HepG2 (cell line): ENCODE data around the gene UBL4B. TPM values are rescaled to one million over a fixed set of nuclear protein-coding genes. Genes with fewer than 3 reads are reported as not detected.

Experiments
- ARNTL ChIP-seq: sonication (generic); formaldehyde crosslinking; IDR thresholded peaks from 2 replicates; pipeline ENCODE4 v1.4.0; 2020; ENCODE audit warnings: mild to moderate bottlenecking, missing genetic modification reagents
- MAFK ChIP-seq, 2 experiments: IDR thresholded peaks in 1 of 2; conservative IDR thresholded peaks in 1 of 2; 2 replicates each; pipeline ENCODE4 v1.6.1; 2011; ENCODE audit warnings: improper control_type of control experiment in 2 of 2, low read length in 2 of 2
- PAWR ChIP-seq: sonication (generic); formaldehyde crosslinking; IDR thresholded peaks from 2 replicates; pipeline ENCODE4 v1.4.0; 2020; ENCODE audit warnings: missing genetic modification reagents, mild to moderate bottlenecking, borderline replicate concordance
- POLR2A ChIP-seq, 2 experiments: IDR thresholded peaks; 2 replicates each; pipeline ENCODE4 v1.6.1; 2011; ENCODE audit warnings: low read depth in 2 of 2, low read length in 2 of 2, mild to moderate bottlenecking in 1 of 2, moderate library complexity in 1 of 2; ENCODE audit not compliant: insufficient read depth in 1 of 2
- RAD21 ChIP-seq: fragments of 450-650 bp; formaldehyde crosslinking; IDR thresholded peaks from 2 replicates; pipeline ENCODE4 v1.5.0; 2020; ENCODE audit warnings: mild to moderate bottlenecking
- SAP130 ChIP-seq: IDR thresholded peaks from 2 replicates; pipeline ENCODE4 v1.6.1; 2016; ENCODE audit warnings: low read depth
- SMC3 ChIP-seq: IDR thresholded peaks from 2 replicates; pipeline ENCODE4 v1.6.1; 2011; ENCODE audit warnings: low read length, improper control_type of control experiment
- U2AF1 ChIP-seq: fragments of 200-400 bp; formaldehyde crosslinking; optimal IDR thresholded peaks from 2 replicates; pipeline ENCODE3; 2017; ENCODE audit warnings: mild to moderate bottlenecking, low read depth, low read length
- ZBTB3 ChIP-seq: sonication (generic); formaldehyde crosslinking; IDR thresholded peaks from 2 replicates; pipeline ENCODE4 v1.4.0; 2020; ENCODE audit warnings: low read depth, mild to moderate bottlenecking, moderate library complexity, missing genetic modification reagents, borderline replicate concordance
- ZFY ChIP-seq: sonication (generic); formaldehyde crosslinking; IDR thresholded peaks from 2 replicates; pipeline ENCODE4 v1.4.0; 2020; ENCODE audit warnings: missing genetic modification reagents
- ZIK1 ChIP-seq: sonication (generic); formaldehyde crosslinking; IDR thresholded peaks from 2 replicates; pipeline ENCODE4 v1.5.0; 2020; ENCODE audit warnings: mild to moderate bottlenecking, low read depth, missing genetic modification reagents, borderline replicate concordance
- ZNF101 ChIP-seq: sonication (generic); formaldehyde crosslinking; IDR thresholded peaks from 2 replicates; pipeline ENCODE4 v1.4.0; 2020; ENCODE audit warnings: mild to moderate bottlenecking, low read depth, missing genetic modification reagents, borderline replicate concordance
- ZNF296 ChIP-seq: sonication (generic); formaldehyde crosslinking; conservative IDR thresholded peaks from 2 replicates; pipeline ENCODE4 v1.5.0; 2020; ENCODE audit warnings: mild to moderate bottlenecking, missing genetic modification reagents
- ZSCAN21 ChIP-seq: sonication (generic); formaldehyde crosslinking; IDR thresholded peaks from 2 replicates; pipeline ENCODE4 v1.8.0; 2022; ENCODE audit warnings: mild to moderate bottlenecking, missing genetic modification reagents, moderate library complexity, borderline replicate concordance
- polyA plus RNA-seq, 8 experiments: library from polyadenylated mRNA; depleted of rRNA in 3 of 8; stranded (reverse) in 7 of 8; unstranded in 1 of 8; fragments of >200 nt; fragmentation: Illumina TruSeq in 4 of 8; extraction: Trizol in 4 of 8; gene quantifications; 2 replicates each; pipeline versions ENCODE4 v1.2.1 to v1.2.3, GENCODE V29; 2011 to 2016; ENCODE audit warnings: low read depth in 4 of 8, missing spikeins in 1 of 8, mixed read lengths in 1 of 8; ENCODE audit not compliant: insufficient read depth in 1 of 8
- total RNA-seq, 5 experiments: library from RNA; depleted of rRNA; stranded (reverse); fragments of >200 nt; fragmentation: Illumina TruSeq; extraction: Trizol; gene quantifications; 2 replicates each; pipeline ENCODE4 v1.2.3, GENCODE V29; 2016; ENCODE audit warnings: low read depth in 1 of 5
- TF ChIP-seq, protein P1 (sequence below): sonication (generic); formaldehyde crosslinking; IDR thresholded peaks from 2 replicates; pipeline ENCODE4 v1.5.1; 2020; ENCODE audit warnings: mild to moderate bottlenecking, missing genetic modification reagents, moderate library complexity
- TF ChIP-seq, protein P2 (sequence below): sonication (generic); formaldehyde crosslinking; conservative IDR thresholded peaks from 2 replicates; pipeline ENCODE4 v1.8.0; 2022; ENCODE audit warnings: mild to moderate bottlenecking, moderate library complexity, missing genetic modification reagents
- TF ChIP-seq, protein P3 (sequence below): sonication (generic); formaldehyde crosslinking; IDR thresholded peaks from 2 replicates; pipeline ENCODE4 v1.4.0; 2020; ENCODE audit warnings: missing genetic modification reagents
- TF ChIP-seq, protein P4 (sequence below): sonication (generic); formaldehyde crosslinking; IDR thresholded peaks from 2 replicates; pipeline ENCODE4 v1.5.0; 2020; ENCODE audit warnings: missing genetic modification reagents, mild to moderate bottlenecking, borderline replicate concordance

Gene UBL4B
- total and polyA plus RNA-seq, 2 of the 13 experiments (the other 11 are each of a cell fraction or from before 2014, with no cell fraction given): not detected

DNA sequence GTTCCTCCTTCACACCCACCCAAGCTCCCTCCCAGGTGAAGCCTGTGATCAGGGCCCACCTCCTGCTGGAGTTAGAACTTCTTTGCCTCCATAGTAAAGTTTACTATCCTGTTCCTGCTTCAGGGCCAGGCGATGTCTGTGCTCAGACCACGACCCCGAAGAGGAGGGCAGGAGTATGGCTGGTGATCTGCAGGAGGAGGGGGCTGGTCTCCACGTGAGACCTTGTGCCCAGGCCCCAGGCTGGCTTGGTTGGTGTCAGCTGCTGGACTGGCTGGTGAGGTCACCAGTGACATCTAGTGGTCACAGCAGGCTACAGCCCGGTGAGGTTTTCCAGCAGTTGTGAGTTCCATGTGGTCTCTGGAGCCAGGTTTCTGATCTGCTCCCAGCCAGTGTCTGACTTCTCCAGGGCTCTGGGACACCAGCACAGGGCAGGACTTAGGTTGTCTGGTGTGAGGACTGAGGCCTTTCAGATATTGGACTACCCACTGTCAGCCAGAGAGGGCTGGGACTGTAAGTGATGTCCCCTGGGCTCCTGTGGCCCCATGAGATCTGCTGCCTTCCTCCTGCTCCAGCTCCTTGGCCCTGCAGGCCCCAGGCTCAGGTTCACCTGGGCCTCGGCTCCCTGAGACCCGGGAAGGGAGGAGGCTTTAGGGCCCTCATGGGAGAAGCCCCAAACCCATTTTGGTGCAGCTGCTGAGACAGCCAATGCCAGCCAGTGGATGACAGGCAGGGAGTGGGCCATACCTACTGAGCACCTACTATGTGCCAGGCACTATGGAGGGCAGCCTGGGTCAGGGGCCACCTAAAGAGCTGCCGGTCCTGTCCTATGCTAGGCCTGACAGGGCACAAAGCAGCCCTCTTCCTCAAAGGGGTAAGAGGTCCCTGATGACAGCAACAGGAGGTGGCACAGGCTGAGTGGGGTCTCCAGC, 6.0 kb upstream of the UBL4B start (continued):
- TF ChIP-seq ZNF296 (CRISPR knock-in tag) (no peak), ZFY (CRISPR knock-in tag) (peak; percentile 26; the same call in 1 of the 2 replicates), MAFK (conservative IDR thresholded peaks at IDR 0.05 in 1 of 2, IDR thresholded peaks at IDR 0.05 in 1 of 2; ENCODE audit: low read length in 2 of 2) (no peak), ZBTB3 (CRISPR knock-in tag) (no peak), ZNF101 (CRISPR knock-in tag) (no peak), PAWR (CRISPR knock-in tag) (no peak), ZSCAN21 (CRISPR knock-in tag) (no peak), ARNTL (CRISPR knock-in tag) (peak; percentile 18; the same call in 1 of the 2 replicates), U2AF1 (no peak), ZIK1 (CRISPR knock-in tag) (no peak), SAP130 (0 out of 2 replicates have a peak, but pooled peaks have one; percentile 29), SMC3 (peak; percentile 73), POLR2A (IDR thresholded peaks at IDR 0.05; ENCODE audit: insufficient read depth in 1 of 2, low read depth in 2 of 2, low read length in 2 of 2) (no peak), RAD21 (CRISPR knock-in tag) (peak; percentile 81)
- TF ChIP-seq, protein P1, sequence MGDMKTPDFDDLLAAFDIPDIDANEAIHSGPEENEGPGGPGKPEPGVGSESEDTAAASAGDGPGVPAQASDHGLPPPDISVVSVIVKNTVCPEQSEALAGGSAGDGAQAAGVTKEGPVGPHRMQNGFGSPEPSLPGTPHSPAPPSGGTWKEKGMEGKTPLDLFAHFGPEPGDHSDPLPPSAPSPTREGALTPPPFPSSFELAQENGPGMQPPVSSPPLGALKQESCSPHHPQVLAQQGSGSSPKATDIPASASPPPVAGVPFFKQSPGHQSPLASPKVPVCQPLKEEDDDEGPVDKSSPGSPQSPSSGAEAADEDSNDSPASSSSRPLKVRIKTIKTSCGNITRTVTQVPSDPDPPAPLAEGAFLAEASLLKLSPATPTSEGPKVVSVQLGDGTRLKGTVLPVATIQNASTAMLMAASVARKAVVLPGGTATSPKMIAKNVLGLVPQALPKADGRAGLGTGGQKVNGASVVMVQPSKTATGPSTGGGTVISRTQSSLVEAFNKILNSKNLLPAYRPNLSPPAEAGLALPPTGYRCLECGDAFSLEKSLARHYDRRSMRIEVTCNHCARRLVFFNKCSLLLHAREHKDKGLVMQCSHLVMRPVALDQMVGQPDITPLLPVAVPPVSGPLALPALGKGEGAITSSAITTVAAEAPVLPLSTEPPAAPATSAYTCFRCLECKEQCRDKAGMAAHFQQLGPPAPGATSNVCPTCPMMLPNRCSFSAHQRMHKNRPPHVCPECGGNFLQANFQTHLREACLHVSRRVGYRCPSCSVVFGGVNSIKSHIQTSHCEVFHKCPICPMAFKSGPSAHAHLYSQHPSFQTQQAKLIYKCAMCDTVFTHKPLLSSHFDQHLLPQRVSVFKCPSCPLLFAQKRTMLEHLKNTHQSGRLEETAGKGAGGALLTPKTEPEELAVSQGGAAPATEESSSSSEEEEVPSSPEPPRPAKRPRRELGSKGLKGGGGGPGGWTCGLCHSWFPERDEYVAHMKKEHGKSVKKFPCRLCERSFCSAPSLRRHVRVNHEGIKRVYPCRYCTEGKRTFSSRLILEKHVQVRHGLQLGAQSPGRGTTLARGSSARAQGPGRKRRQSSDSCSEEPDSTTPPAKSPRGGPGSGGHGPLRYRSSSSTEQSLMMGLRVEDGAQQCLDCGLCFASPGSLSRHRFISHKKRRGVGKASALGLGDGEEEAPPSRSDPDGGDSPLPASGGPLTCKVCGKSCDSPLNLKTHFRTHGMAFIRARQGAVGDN (CRISPR knock-in tag): peak; percentile 49
- TF ChIP-seq, protein P2, sequence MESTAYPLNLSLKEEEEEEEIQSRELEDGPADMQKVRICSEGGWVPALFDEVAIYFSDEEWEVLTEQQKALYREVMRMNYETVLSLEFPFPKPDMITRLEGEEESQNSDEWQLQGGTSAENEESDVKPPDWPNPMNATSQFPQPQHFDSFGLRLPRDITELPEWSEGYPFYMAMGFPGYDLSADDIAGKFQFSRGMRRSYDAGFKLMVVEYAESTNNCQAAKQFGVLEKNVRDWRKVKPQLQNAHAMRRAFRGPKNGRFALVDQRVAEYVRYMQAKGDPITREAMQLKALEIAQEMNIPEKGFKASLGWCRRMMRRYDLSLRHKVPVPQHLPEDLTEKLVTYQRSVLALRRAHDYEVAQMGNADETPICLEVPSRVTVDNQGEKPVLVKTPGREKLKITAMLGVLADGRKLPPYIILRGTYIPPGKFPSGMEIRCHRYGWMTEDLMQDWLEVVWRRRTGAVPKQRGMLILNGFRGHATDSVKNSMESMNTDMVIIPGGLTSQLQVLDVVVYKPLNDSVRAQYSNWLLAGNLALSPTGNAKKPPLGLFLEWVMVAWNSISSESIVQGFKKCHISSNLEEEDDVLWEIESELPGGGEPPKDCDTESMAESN: no peak
- TF ChIP-seq, protein P3, sequence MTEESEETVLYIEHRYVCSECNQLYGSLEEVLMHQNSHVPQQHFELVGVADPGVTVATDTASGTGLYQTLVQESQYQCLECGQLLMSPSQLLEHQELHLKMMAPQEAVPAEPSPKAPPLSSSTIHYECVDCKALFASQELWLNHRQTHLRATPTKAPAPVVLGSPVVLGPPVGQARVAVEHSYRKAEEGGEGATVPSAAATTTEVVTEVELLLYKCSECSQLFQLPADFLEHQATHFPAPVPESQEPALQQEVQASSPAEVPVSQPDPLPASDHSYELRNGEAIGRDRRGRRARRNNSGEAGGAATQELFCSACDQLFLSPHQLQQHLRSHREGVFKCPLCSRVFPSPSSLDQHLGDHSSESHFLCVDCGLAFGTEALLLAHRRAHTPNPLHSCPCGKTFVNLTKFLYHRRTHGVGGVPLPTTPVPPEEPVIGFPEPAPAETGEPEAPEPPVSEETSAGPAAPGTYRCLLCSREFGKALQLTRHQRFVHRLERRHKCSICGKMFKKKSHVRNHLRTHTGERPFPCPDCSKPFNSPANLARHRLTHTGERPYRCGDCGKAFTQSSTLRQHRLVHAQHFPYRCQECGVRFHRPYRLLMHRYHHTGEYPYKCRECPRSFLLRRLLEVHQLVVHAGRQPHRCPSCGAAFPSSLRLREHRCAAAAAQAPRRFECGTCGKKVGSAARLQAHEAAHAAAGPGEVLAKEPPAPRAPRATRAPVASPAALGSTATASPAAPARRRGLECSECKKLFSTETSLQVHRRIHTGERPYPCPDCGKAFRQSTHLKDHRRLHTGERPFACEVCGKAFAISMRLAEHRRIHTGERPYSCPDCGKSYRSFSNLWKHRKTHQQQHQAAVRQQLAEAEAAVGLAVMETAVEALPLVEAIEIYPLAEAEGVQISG (CRISPR knock-in tag): 0 out of 2 replicates have a peak, but pooled peaks have one; percentile 19
- TF ChIP-seq, protein P4, sequence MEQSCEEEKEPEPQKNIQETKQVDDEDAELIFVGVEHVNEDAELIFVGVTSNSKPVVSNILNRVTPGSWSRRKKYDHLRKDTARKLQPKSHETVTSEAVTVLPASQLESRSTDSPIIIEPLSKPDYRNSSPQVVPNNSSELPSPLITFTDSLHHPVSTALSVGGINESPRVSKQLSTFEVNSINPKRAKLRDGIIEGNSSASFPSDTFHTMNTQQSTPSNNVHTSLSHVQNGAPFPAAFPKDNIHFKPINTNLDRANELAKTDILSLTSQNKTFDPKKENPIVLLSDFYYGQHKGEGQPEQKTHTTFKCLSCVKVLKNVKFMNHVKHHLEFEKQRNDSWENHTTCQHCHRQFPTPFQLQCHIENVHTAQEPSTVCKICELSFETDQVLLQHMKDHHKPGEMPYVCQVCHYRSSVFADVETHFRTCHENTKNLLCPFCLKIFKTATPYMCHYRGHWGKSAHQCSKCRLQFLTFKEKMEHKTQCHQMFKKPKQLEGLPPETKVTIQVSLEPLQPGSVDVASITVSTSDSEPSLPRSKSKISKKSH (CRISPR knock-in tag): peak; percentile 70; the same call in 1 of the 2 replicates
